Stomach smooth muscle (tissue), 2 donors: ENCODE data around the gene RGS3.

Experiments
- H3K27ac ChIP-seq: one replicate; pipeline ENCODE4 v1.7.0; 2013; ENCODE audit warnings: mild to moderate bottlenecking, low read length, inconsistent platforms
- H3K27me3 ChIP-seq, 2 donors: one replicate each; pipeline ENCODE4 v1.7.0; 2013; ENCODE audit warnings: low read length in 2 of 2; ENCODE audit not compliant: insufficient read depth in 2 of 2, control insufficient read depth in 1 of 2
- H3K36me3 ChIP-seq, 2 donors: one replicate each; pipeline ENCODE4 v1.7.0; 2013; ENCODE audit warnings: low read length in 2 of 2; ENCODE audit not compliant: control insufficient read depth in 2 of 2, insufficient read depth in 2 of 2
- H3K4me1 ChIP-seq: one replicate; pipeline ENCODE4 v1.7.0; 2013; ENCODE audit warnings: low read length; ENCODE audit not compliant: control insufficient read depth, insufficient read depth
- H3K4me3 ChIP-seq, 2 donors: one replicate each; pipeline ENCODE4 v1.7.0; 2013; ENCODE audit warnings: low read length in 2 of 2
- H3K9ac ChIP-seq, 2 donors: one replicate each; pipeline ENCODE4 v1.7.0; 2013; ENCODE audit warnings: low read length in 2 of 2, mild to moderate bottlenecking in 1 of 2
- H3K9me3 ChIP-seq, 2 donors: one replicate each; pipeline ENCODE4 v1.7.0; 2013; ENCODE audit warnings: low read length in 2 of 2; ENCODE audit not compliant: control insufficient read depth in 2 of 2
- donor health status: healthy.
- donor health status: Pancreatic carcinoma.

RGS3 gene

DNA sequence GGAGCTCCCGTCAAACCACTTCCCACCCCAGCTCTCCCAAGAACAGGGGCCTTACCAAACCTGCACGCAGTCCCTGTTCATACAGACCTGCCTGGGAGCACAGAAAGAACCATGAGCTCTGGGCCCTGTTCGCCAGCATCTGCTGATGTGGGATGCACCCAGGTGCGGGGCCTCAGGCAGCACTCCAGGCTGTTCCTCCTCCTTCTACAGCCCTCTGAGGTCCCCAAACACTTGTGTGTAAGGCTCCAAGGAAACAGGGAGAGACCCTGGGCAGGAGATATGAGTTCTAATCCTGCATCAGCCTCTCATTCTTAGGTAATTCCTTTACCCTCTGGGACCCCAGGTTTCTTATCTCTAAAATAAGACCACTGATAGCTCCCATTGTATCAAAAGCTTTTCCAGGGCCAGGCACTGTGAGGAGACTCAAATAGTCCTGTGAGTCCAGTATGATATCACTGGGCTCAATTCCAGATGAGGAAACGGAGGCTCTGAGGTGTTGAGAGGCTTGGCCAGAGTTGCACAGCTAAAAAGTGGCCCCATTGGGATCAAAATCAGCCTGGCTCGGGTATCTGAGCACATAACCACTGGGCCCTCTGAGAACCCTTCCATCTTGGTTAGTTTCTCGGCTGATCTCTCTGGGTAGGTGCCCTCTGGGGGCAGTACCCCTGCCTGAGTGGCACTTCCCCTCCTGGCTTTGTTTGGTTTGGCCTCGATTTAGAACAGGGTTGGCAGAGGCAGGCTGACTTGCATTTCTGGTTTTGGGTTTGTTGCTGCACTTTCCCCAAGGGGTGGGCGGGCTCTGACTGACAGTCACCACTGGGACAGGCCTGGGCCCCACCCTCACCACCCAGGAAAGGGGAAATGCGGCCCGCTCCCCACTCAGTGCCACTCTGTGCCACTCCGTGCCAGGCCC is 116.8 kb downstream of the RGS3 start:
- peaks cover 14 to 17% of the 10 kb centered on the region in 2 donors for H3K36me3 ChIP-seq
- H3K4me1 ChIP-seq: peaks cover 51% of the 10 kb centered on the region
- no peaks in the 10 kb centered on the region for H3K9me3 ChIP-seq
- peak overlapping the region; percentile 3 to 8 for H3K4me3 ChIP-seq
- H3K27ac ChIP-seq: peak overlapping the region; percentile 81
- peak overlapping the region in 1 of 2 donors; percentile 5 for H3K9ac ChIP-seq
- no peaks in the 10 kb centered on the region for H3K27me3 ChIP-seq

DNA sequence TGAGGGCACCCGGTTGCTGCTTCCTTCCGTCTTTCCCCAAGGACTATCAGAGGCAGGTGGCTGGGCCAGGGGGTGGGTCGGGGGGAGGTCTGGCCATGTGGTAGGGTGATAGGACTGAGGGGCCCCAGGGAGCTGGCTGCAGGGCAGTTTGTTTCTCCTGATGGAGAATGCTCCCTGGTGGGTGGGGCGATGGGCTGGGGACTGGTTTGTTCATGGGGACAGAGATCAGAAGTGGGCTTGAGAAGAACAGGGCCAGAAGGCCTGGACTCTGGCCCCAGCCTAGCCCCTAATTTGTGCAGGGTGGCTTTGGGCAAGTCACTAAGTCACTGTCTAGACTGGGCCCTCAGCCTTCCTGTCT is 117.4 kb downstream of the RGS3 start:
- H3K9ac ChIP-seq: peak overlapping the region; percentile 29 to 48
- no peak overlapping the region for H3K4me3 ChIP-seq
- no peaks in the 10 kb centered on the region for H3K27me3 ChIP-seq
- peak overlapping the region; percentile 81 for H3K27ac ChIP-seq
- H3K9me3 ChIP-seq: no peaks in the 10 kb centered on the region
- peaks cover 51% of the 10 kb centered on the region for H3K4me1 ChIP-seq
- peaks cover 14 to 21% of the 10 kb centered on the region in 2 donors for H3K36me3 ChIP-seq

DNA sequence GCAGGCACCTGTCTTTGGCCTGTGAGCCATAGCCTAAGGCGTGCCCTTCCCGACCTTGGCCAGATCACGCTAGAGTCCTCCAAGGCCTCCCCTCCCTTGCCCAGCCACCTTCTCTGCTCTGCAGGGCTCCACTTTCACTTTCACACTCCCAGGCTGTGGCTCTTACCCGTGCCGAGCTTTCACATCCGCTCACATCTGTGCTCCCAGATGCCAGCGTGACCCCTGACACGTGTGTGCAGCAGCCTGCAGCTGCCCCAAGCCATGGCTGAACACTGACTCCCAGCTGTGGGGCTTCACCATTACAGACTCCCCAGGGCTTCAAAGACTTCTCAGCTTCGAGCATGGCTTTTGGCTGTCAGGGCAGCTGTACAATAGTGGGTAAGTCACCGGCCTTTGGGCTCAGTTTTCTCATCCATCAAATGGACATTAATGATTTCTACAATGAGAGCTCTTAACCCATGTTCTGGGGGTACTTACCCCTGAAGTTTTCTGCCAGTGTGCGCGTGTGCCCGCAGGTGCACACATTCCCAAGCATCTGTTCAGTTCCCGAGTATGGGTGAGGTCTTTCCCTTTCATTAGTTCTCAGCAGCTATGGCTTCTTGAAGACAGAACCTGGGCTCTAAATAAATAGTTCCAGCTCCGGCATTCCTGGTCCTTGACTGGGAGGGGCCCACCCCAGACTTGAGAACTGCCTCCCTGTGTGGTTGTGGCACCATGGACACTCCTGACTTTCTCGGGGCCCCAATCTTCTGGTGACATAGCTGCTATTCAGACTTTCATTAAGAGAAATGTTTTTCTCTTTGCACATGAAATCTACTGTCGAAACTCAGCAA is 118.6 kb downstream of the RGS3 start:
- Histone ChIP-seq H3K27ac (peak overlapping the region; percentile 81), H3K4me3 (peak overlapping the region; percentile 33 to 69), H3K27me3 (no peaks in the 10 kb centered on the region), H3K9ac (peak overlapping the region; percentile 48 to 62), H3K9me3 (no peaks in the 10 kb centered on the region), H3K36me3 (peaks cover 19 to 21% of the 10 kb centered on the region in 2 donors), H3K4me1 (peaks cover 55% of the 10 kb centered on the region)

DNA sequence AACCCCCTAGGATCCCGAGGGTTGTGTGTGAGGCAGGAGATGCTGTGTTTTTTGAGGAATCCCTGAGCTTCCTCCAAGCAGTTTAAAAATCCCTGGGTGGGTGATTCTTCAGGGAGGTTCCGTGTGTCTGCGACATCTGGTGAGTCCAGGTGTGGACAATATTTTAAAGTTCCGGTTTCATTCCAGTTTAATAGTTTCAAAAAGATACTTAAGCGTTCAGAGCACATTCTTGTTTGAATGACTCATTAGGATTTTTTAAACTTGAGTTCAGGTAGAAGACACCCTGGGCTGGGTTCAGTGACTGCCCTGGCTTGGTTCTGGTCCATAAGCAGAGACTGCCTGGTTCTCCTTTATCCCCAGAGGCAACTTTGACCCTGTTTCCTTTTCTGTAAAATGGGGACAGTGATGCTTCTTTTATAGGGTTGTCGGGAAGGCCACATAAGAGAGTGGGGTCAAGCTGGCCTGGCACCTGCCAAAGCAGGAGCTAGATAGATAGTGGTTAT is 119.2 kb downstream of the RGS3 start:
- H3K4me1 ChIP-seq: peaks cover 61% of the 10 kb centered on the region
- H3K9me3 ChIP-seq: no peaks in the 10 kb centered on the region
- no peak overlapping the region for H3K4me3 ChIP-seq
- H3K27ac ChIP-seq: peak overlapping the region; percentile 81
- H3K36me3 ChIP-seq: peaks cover 19 to 21% of the 10 kb centered on the region in 2 donors
- H3K27me3 ChIP-seq: no peaks in the 10 kb centered on the region
- peak overlapping the region in 1 of 2 donors; percentile 24 for H3K9ac ChIP-seq

DNA sequence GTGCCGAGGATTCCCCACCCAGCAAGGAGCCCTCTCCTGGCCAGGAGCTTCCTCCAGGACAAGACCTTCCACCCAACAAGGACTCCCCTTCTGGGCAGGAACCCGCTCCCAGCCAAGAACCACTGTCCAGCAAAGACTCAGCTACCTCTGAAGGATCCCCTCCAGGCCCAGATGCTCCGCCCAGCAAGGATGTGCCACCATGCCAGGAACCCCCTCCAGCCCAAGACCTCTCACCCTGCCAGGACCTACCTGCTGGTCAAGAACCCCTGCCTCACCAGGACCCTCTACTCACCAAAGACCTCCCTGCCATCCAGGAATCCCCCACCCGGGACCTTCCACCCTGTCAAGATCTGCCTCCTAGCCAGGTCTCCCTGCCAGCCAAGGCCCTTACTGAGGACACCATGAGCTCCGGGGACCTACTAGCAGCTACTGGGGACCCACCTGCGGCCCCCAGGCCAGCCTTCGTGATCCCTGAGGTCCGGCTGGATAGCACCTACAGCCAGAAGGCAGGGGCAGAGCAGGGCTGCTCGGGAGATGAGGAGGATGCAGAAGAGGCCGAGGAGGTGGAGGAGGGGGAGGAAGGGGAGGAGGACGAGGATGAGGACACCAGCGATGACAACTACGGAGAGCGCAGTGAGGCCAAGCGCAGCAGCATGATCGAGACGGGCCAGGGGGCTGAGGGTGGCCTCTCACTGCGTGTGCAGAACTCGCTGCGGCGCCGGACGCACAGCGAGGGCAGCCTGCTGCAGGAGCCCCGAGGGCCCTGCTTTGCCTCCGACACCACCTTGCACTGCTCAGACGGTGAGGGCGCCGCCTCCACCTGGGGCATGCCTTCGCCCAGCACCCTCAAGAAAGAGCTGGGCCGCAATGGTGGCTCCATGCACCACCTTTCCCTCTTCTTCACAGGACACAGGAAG is 120.2 kb downstream of the RGS3 start:
- peaks cover 57% of the 10 kb centered on the region for H3K4me1 ChIP-seq
- H3K27me3 ChIP-seq: no peaks in the 10 kb centered on the region
- no peak overlapping the region for H3K9ac ChIP-seq
- no peaks in the 10 kb centered on the region for H3K9me3 ChIP-seq
- no peak overlapping the region for H3K27ac ChIP-seq
- H3K4me3 ChIP-seq: no peak overlapping the region
- H3K36me3 ChIP-seq: peaks cover 19 to 23% of the 10 kb centered on the region in 2 donors

DNA sequence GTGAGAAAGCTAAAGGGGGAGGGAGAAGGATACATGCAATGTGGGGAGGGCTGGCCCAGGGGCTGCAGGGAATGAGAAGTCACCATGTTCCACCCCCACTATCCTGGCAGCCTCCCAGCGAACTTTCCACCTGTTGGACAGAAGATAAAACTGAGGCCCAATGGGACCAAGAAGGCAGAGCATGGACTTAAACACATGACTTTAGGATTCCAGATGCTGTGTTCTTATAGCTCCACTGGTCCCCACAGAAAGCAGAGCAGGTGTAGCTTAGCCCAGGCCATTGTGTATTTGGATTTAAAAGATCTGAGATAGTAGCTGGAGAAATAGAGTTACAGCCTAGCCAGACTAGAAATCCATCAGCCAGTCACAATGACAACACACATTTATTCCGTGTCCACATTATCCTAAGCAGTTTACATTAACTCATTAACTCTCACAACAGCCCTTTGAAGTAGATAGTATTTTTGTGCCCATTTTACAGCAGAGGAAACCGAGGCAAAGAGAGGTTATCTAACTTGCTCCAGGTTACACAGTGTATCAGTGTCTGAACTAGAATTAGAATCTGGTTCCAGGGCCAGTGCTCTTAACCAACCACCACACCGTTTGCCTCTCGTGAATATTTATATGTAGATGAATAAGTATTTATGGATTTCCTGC is 121.0 kb downstream of the RGS3 start:
- Histone ChIP-seq H3K36me3 (peaks cover 19 to 22% of the 10 kb centered on the region in 2 donors), H3K27me3 (no peaks in the 10 kb centered on the region), H3K27ac (no peak overlapping the region), H3K9me3 (no peaks in the 10 kb centered on the region), H3K4me3 (no peak overlapping the region), H3K9ac (no peak overlapping the region), H3K4me1 (peaks cover 57% of the 10 kb centered on the region)

DNA sequence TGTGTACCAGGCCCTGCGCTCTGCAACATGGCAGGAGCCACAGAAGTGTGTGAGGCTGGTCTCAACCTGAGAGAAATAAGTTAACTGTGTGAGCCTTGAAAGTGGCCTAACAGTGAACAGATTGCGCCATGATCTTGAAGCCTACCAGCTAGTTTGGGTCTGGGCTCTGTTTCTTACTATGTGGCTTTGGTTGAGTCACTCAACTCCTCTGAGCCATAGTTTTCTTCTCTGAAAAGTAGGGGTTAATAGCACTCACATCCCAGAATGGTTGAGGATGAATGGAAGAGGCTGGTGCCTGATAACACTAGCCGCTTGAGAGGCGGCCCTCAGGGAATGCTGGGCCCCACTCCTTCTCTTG is 121.5 kb downstream of the RGS3 start:
- peaks cover 51% of the 10 kb centered on the region for H3K4me1 ChIP-seq
- no peak overlapping the region for H3K27ac ChIP-seq

DNA sequence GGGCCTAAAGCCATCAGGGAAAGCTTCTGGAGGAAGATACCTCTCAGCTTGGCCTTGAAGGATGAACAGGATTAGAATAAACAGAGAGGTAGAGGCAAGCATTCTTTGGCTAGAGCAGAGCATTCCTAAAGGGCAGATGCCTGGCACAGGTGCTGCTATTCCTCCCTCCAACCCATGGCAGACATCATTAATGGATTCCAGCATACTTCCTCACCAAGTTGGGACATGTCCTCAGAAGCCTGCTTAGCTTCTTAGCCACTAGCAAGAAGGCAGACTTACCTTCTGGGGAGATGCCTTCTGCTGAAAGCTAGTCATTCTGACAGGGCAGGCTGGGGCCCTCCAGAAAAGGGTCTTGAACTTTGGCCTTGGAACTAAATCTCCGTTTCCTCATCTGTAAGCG is 122.0 kb downstream of the RGS3 start:
- Histone ChIP-seq H3K4me3 (no peak overlapping the region), H3K27me3 (no peaks in the 10 kb centered on the region), H3K9me3 (no peaks in the 10 kb centered on the region), H3K4me1 (peaks cover 47% of the 10 kb centered on the region), H3K9ac (no peak overlapping the region), H3K36me3 (peaks cover 19 to 22% of the 10 kb centered on the region in 2 donors), H3K27ac (no peak overlapping the region)

More for the DNA sequence above, 121.5 kb downstream of the RGS3 start:
- Histone ChIP-seq H3K4me3 (no peak overlapping the region), H3K27me3 (no peaks in the 10 kb centered on the region), H3K36me3 (peaks cover 19 to 22% of the 10 kb centered on the region in 2 donors), H3K9ac (no peak overlapping the region), H3K9me3 (no peaks in the 10 kb centered on the region)

DNA sequence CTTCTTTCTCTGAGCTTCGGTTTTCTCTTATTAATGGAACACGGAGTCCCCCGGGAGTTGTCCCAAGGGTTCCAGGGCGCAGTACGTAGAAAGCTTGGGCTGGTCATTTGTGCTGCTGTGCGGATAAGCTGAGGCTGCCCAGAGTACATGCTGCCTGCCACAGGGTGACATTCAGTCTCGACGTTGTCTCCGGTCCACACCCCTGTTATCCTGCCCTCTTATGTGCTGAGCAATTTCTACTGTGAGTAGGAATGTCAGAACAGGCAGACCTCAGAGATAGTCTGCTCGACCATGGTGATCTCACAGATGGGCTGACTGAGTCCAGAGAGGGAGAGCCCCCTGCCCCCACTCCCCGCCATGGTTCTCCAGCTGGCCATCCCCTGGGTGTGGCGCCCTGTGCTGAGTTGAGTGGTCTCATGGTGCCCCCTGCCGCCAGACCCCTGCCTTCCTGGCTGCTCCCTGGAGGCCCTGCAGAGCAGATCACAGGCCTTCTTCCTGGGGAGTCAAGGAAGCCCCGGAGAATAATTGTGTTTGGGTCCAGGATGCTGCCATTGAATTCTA is 124.0 kb downstream of the RGS3 start:
- Histone ChIP-seq H3K27me3 (no peaks in the 10 kb centered on the region), H3K4me1 (peaks cover 40% of the 10 kb centered on the region), H3K27ac (peak overlapping the region; percentile 41), H3K9me3 (no peaks in the 10 kb centered on the region), H3K9ac (peak overlapping the region in 1 of 2 donors; percentile 36), H3K36me3 (peaks cover 19 to 22% of the 10 kb centered on the region in 2 donors), H3K4me3 (no peak overlapping the region)
